GM23248 (cell line): ENCODE measurements around the gene TMEM98.

ENCODE experiments used
- EZH2 ChIP-seq: fragments of 200-600 bp; sonication (generic); IDR thresholded peaks from 2 replicates; pipeline ENCODE4 v1.6.1; 2018; ENCODE audit warnings: antibody characterized with exemption, mild to moderate bottlenecking; ENCODE audit not compliant: insufficient read depth, poor library complexity, severe bottlenecking
- EZH2phosphoT487 ChIP-seq: fragments of 200-600 bp; sonication (generic); IDR thresholded peaks from 2 replicates; pipeline ENCODE4 v1.6.1; 2018; ENCODE audit warnings: antibody characterized with exemption, moderate library complexity, mild to moderate bottlenecking, low read depth; ENCODE audit not compliant: insufficient read depth

- no peak for TF ChIP-seq EZH2
- no peak for TF ChIP-seq EZH2phosphoT487
These were observed 5.9 kb downstream of the TMEM98 start for GRCh38 chr17:32933881-32934280.
